HG02852 (cell line): ENCODE data around the gene VAPA.
"Not testable (repeated sequence)": the region's sequence is repeated elsewhere in the genome, so short reads cannot be mapped to it uniquely, and the experiment has no call there.

Experiments
- ATAC-seq: cut with Tn5 transposase; IDR thresholded peaks from one replicate; pipeline ENCODE4 v1.9.1; 2021; ENCODE audit warnings: mild to moderate bottlenecking, moderate library complexity; ENCODE audit not compliant: unreplicated experiment

Gene VAPA

GRCh38 chr18:9885170-9886004 is 28.4 kb upstream of the VAPA start, which contains the start of gene TXNDC2:
Gene TXNDC2 (plus strand): TSS chr18:9885973. CDS start chr18:9886681, 708 bp downstream.
- ATAC-seq, result no peak

- ATAC-seq, result no peak
Observed at GRCh38 chr18:9886005-9886348, 27.8 kb upstream of the VAPA start.

GRCh38 chr18:9887992-9888391 is 25.8 kb upstream of the VAPA start:
- no peak for ATAC-seq

- no peak for ATAC-seq
Observed at GRCh38 chr18:9890196-9890595, 23.6 kb upstream of the VAPA start.

- ATAC-seq, result no peak
Observed at GRCh38 chr18:9890957-9891356, 22.9 kb upstream of the VAPA start.

GRCh38 chr18:9891515-9891914 is 22.3 kb upstream of the VAPA start:
- ATAC-seq, result not testable (repeated sequence)

GRCh38 chr18:9894454-9895068 is 19.3 kb upstream of the VAPA start:
- ATAC-seq, result no peak

GRCh38 chr18:9897129-9897528 is 16.7 kb upstream of the VAPA start:
- no peak for ATAC-seq

- not testable (repeated sequence) for ATAC-seq
Observed at GRCh38 chr18:9897787-9898291, 16.0 kb upstream of the VAPA start.

GRCh38 chr18:9898792-9899549 is 14.8 kb upstream of the VAPA start:
- ATAC-seq, result no peak

- ATAC-seq, result not testable (repeated sequence)
Observed at GRCh38 chr18:9899550-9899930, 14.3 kb upstream of the VAPA start.

GRCh38 chr18:9900699-9901098 is 13.1 kb upstream of the VAPA start:
- ATAC-seq, result no peak

- no peak for ATAC-seq
Observed at GRCh38 chr18:9901377-9901776, 12.4 kb upstream of the VAPA start.

GRCh38 chr18:9902264-9902663 is 11.6 kb upstream of the VAPA start:
- ATAC-seq, result not testable (repeated sequence)

GRCh38 chr18:9902832-9903231 is 11.0 kb upstream of the VAPA start:
- no peak for ATAC-seq

GRCh38 chr18:9905401-9905922 is 8.4 kb upstream of the VAPA start:
- ATAC-seq, result no peak

- ATAC-seq, result no peak
Observed at GRCh38 chr18:9906481-9906880, 7.3 kb upstream of the VAPA start.

- no peak for ATAC-seq
Observed at GRCh38 chr18:9907867-9908266, 5.9 kb upstream of the VAPA start.

- no peak for ATAC-seq
Observed at GRCh38 chr18:9910071-9910470, 3.7 kb upstream of the VAPA start.

- no peak for ATAC-seq
Observed at GRCh38 chr18:9910661-9911060, 3.2 kb upstream of the VAPA start.

GRCh38 chr18:9911226-9911625 is 2.6 kb upstream of the VAPA start:
- no peak for ATAC-seq
